IMR-90 (cell line): Measurements from ENCODE around the gene XAF1. TPM values are rescaled to one million over a fixed set of nuclear protein-coding genes. Genes with fewer than 3 reads are reported as not detected.

ENCODE experiments used
- ATAC-seq: fragments of 200-7000 bp; cut with Tn5 transposase; 2 replicates; pipeline ENCODE4 v1.9.1; 2020; ENCODE audit warnings: low read depth, mild to moderate bottlenecking, moderate library complexity
- BruUV-seq: library from RNA; stranded (reverse); fragments of 400-500 nt; replicated peaks from 2 replicates; lab custom pipeline; 2021; lab: Mats Ljungman, UMichigan
- CTCF ChIA-PET: fragments of 300-600 bp; formaldehyde crosslinking; extraction: SDS; loops from one replicate; lab custom pipeline; 2021; ENCODE audit warnings: antibody characterized with exemption; lab: Yijun Ruan, JAX
- POLR2A ChIA-PET: fragments of 300-600 bp; sonication (Branson Sonifier 250); formaldehyde crosslinking; loops from one replicate; lab custom pipeline; 2022; ENCODE audit warnings: antibody characterized with exemption; ENCODE audit not compliant: unreplicated experiment; lab: Charles Lee
- DNase-seq: peaks from one replicate; pipeline ENCODE4 v3.0.0; 2013
- H2AFZ ChIP-seq: replicated peaks from 2 replicates; pipeline ENCODE3; 2013; ENCODE audit warnings: low read length, mild to moderate bottlenecking; ENCODE audit not compliant: poor library complexity
- H2AK5ac ChIP-seq: 2 replicates; pipeline ENCODE4 v1.6.1; 2013; ENCODE audit warnings: low read depth, low read length, inconsistent platforms
- H2AK9ac ChIP-seq: replicated peaks from 2 replicates; pipeline ENCODE3; 2013; ENCODE audit warnings: mild to moderate bottlenecking, low read depth, low read length, moderate library complexity; ENCODE audit not compliant: poor library complexity
- H2BK120ac ChIP-seq: 2 replicates; pipeline ENCODE4 v1.6.1; 2013; ENCODE audit warnings: low read depth, low read length, inconsistent platforms
- H2BK15ac ChIP-seq: 3 replicates; pipeline ENCODE4 v1.6.1; 2013; ENCODE audit warnings: low read depth, low read length, inconsistent platforms
- H2BK20ac ChIP-seq: 2 replicates; pipeline ENCODE4 v1.6.1; 2013; ENCODE audit warnings: low read depth, mild to moderate bottlenecking, inconsistent platforms, low read length, moderate library complexity
- H2BK5ac ChIP-seq: 2 replicates; pipeline ENCODE4 v1.6.1; 2013; ENCODE audit warnings: mild to moderate bottlenecking, low read depth, low read length, inconsistent platforms; ENCODE audit not compliant: poor library complexity, severe bottlenecking
- H3K14ac ChIP-seq: replicated peaks from 2 replicates; pipeline ENCODE4 v1.6.1; 2013; ENCODE audit warnings: low read depth, low read length, inconsistent platforms
- H3K18ac ChIP-seq: 2 replicates; pipeline ENCODE4 v1.6.1; 2013; ENCODE audit warnings: low read depth, low read length, control low read depth
- H3K23ac ChIP-seq: 2 replicates; pipeline ENCODE4 v1.6.1; 2013; ENCODE audit warnings: low read depth, low read length, inconsistent platforms
- H3K27ac ChIP-seq: 2 replicates; pipeline ENCODE4 v1.5.1; 2013; ENCODE audit warnings: mild to moderate bottlenecking, control low read depth, low read length; ENCODE audit not compliant: insufficient read depth
- H3K27me3 ChIP-seq: 2 replicates; pipeline ENCODE4 v1.6.1; 2013; ENCODE audit warnings: low read length; ENCODE audit not compliant: control insufficient read depth, insufficient read depth
- H3K36me3 ChIP-seq: 2 replicates; pipeline ENCODE4 v1.6.1; 2013; ENCODE audit warnings: low read length, mixed read lengths; ENCODE audit not compliant: control insufficient read depth, insufficient read depth
- H3K4ac ChIP-seq: 2 replicates; pipeline ENCODE4 v1.6.1; 2013; ENCODE audit warnings: low read depth, low read length, inconsistent platforms
- H3K4me1 ChIP-seq: 2 replicates; pipeline ENCODE4 v1.6.1; 2013; ENCODE audit warnings: low read length, mixed read lengths; ENCODE audit not compliant: control insufficient read depth, insufficient read depth
- H3K4me2 ChIP-seq: 2 replicates; pipeline ENCODE4 v1.6.1; 2013; ENCODE audit warnings: low read depth, mild to moderate bottlenecking, control low read depth, low read length, moderate library complexity
- H3K4me3 ChIP-seq: 2 replicates; pipeline ENCODE4 v1.5.1; 2013; ENCODE audit warnings: low read depth, mild to moderate bottlenecking, control low read depth, low read length, moderate library complexity; ENCODE audit not compliant: insufficient read depth
- H3K56ac ChIP-seq: 2 replicates; pipeline ENCODE4 v1.6.1; 2013; ENCODE audit warnings: low read length, inconsistent platforms; ENCODE audit not compliant: insufficient read depth; ENCODE audit errors: extremely low read depth
- H3K79me1 ChIP-seq, 2 experiments: 2 replicates each; pipeline ENCODE4 v1.6.1; 2013; ENCODE audit warnings: low read length in 2 of 2, inconsistent platforms in 1 of 2, low read depth in 1 of 2
- H3K9ac ChIP-seq: 2 replicates; pipeline ENCODE4 v1.6.1; 2013; ENCODE audit warnings: low read depth, low read length, control low read depth
- H3K9me1 ChIP-seq: 2 replicates; pipeline ENCODE4 v1.6.1; 2013; ENCODE audit warnings: low read length, inconsistent platforms; ENCODE audit not compliant: insufficient read depth
- H3K9me3 ChIP-seq: 2 replicates; pipeline ENCODE4 v1.6.1; 2013; ENCODE audit warnings: low read length; ENCODE audit not compliant: control insufficient read depth, insufficient read depth
- H4K20me1 ChIP-seq: 2 replicates; pipeline ENCODE4 v1.6.1; 2013; ENCODE audit warnings: low read length, inconsistent platforms; ENCODE audit not compliant: insufficient read depth
- H4K5ac ChIP-seq: 2 replicates; pipeline ENCODE4 v1.6.1; 2013; ENCODE audit warnings: mild to moderate bottlenecking, low read depth, low read length, control low read depth
- H4K8ac ChIP-seq, 2 experiments: 2 replicates each; pipeline ENCODE4 v1.6.1; 2013; ENCODE audit warnings: low read depth in 2 of 2, low read length in 2 of 2, control low read depth in 1 of 2, inconsistent platforms in 1 of 2
- H4K91ac ChIP-seq: 2 replicates; pipeline ENCODE4 v1.6.1; 2013; ENCODE audit warnings: low read depth, low read length, inconsistent platforms; ENCODE audit not compliant: insufficient read depth
- BHLHE40 ChIP-seq: fragments of 150-350 bp; IDR thresholded peaks from 2 replicates; pipeline ENCODE4 v1.6.1; 2016; ENCODE audit warnings: mild to moderate bottlenecking, low read depth, low read length
- ELK1 ChIP-seq: fragments of 150-350 bp; IDR thresholded peaks from 2 replicates; pipeline ENCODE4 v1.6.1; 2016; ENCODE audit warnings: low read depth, mild to moderate bottlenecking, low read length, moderate library complexity, borderline replicate concordance
- MXI1 ChIP-seq: IDR thresholded peaks from 2 replicates; pipeline ENCODE4 v1.6.1; 2012; ENCODE audit warnings: low read depth, mild to moderate bottlenecking, low read length, moderate library complexity, borderline replicate concordance
- NFE2L2 ChIP-seq: fragments of 150-350 bp; IDR thresholded peaks from 2 replicates; pipeline ENCODE4 v1.6.1; 2016; ENCODE audit warnings: low read depth, mild to moderate bottlenecking, low read length
- RCOR1 ChIP-seq: IDR thresholded peaks from 2 replicates; pipeline ENCODE4 v1.6.1; 2012; ENCODE audit warnings: mild to moderate bottlenecking, low read length, improper control_type of control experiment; ENCODE audit not compliant: insufficient replicate concordance
- WGBS, 2 experiments: methylation state at CpG; one replicate each; pipeline versions ENCODE4 v1.1.5 to v1.1.7; 2013; ENCODE audit warnings: missing lambda C conversion rate in 2 of 2; ENCODE audit not compliant: insufficient read length in 1 of 2; ENCODE audit errors: extremely low coverage in 2 of 2; 5-methylcytosine and 5-hydroxymethylcytosine counted together
- dilution Hi-C: fragments of 300-500 bp; cut with HindIII; formaldehyde crosslinking; loops from one replicate; pipeline ENCODE4 v1.14.3; 2018; ENCODE audit warnings: low sequenced_read_pairs; ENCODE audit not compliant: unreplicated experiment
- in situ Hi-C: fragments of 300-500 bp; cut with MboI; formaldehyde crosslinking; loops from 3 replicates; pipeline ENCODE4 v1.14.3; 2019; ENCODE audit warnings: low sequenced_read_pairs, inconsistent platforms, mixed read lengths
- intact Hi-C: fragments of 100-400 bp; cut with micrococcal nuclease; formaldehyde crosslinking; loops from 2 replicates; pipeline ENCODE4 v1.10.0; 2022
- polyA plus RNA-seq, 3 experiments: library from polyadenylated mRNA; depleted of rRNA; stranded (reverse); fragments of >200 nt; gene quantifications; 2 replicates each; pipeline ENCODE4 v1.2.3, GENCODE V29; 2012; ENCODE audit warnings: low replicate concordance in 1 of 3
- total RNA-seq: library from RNA; depleted of rRNA; stranded (reverse); fragments of >200 nt; gene quantifications from 2 replicates; pipeline ENCODE4 v1.2.3, GENCODE V29; 2012
- TF ChIP-seq, protein P1 (sequence below): fragments of 150-350 bp; IDR thresholded peaks from 2 replicates; pipeline ENCODE4 v1.6.1; 2017; ENCODE audit warnings: mild to moderate bottlenecking, antibody characterized with exemption, low read length, low read depth
- TF ChIP-seq, protein P2 (sequence below): conservative IDR thresholded peaks from 2 replicates; pipeline ENCODE4 v1.5.1; 2012; ENCODE audit warnings: mild to moderate bottlenecking, low read depth, low read length, improper control_type of control experiment

Gene XAF1
- total and polyA plus RNA-seq, 2 of the 4 experiments (the other 2 are of a cell fraction), result 1.3 to 3.9 TPM

DNA sequence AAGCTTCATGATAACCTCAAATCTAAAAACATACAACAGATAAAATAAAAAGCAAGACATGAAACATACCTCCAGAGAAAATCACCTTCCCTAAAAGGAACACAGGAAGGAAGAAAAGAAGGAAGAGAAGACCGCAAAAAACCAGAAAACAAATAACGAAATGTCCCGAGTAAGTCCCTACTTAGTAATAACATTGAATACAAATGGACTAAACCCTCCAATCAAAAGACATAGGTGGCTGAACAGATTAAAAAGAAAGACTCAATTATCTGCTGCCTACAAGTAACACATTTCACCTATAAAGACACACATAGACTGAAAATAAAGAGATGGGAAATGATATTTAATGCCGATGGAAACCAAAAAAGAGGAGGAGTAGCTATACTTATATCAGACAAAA is 26.4 kb downstream of the XAF1 start:
- Histone ChIP-seq H2AK5ac (no peak overlapping the region), H3K56ac (no peak overlapping the region), H3K4me2 (no peak overlapping the region), H3K18ac (no peak overlapping the region), H4K8ac (no peak overlapping the region), H3K14ac (no peak overlapping the region), H3K9me3 (no peaks in the 10 kb centered on the region; the same call in 1 of the 2 replicates), H2AK9ac (no peak overlapping the region), H3K4me1 (no peaks in the 10 kb centered on the region), H3K9me1 (no peaks in the 10 kb centered on the region), H3K23ac (no peak overlapping the region), H3K27ac (no peak overlapping the region), H2AFZ (no peak overlapping the region), H4K91ac (no peak overlapping the region), H4K5ac (no peak overlapping the region), H2BK5ac (no peak overlapping the region), H2BK20ac (no peak overlapping the region), H3K27me3 (peaks cover 19% of the 10 kb centered on the region), H3K36me3 (no peaks in the 10 kb centered on the region), H3K9ac (no peak overlapping the region), H2BK120ac (no peak overlapping the region), H4K20me1 (no peaks in the 10 kb centered on the region), H2BK15ac (no peak overlapping the region), H3K4ac (no peak overlapping the region), H3K79me1 (no peaks in the 10 kb centered on the region), H3K4me3 (no peak overlapping the region)
- no peak for ATAC-seq
- dilution Hi-C loops, result no loop called here
- no TSS peak for BruUV-seq
- in situ Hi-C loops, result no loop called here
- intact Hi-C loops, result no loop called here
- TF ChIP-seq, protein P1, sequence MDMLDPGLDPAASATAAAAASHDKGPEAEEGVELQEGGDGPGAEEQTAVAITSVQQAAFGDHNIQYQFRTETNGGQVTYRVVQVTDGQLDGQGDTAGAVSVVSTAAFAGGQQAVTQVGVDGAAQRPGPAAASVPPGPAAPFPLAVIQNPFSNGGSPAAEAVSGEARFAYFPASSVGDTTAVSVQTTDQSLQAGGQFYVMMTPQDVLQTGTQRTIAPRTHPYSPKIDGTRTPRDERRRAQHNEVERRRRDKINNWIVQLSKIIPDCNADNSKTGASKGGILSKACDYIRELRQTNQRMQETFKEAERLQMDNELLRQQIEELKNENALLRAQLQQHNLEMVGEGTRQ, result no peak
- TF ChIP-seq RCOR1 (no peak), MXI1 (no peak), ELK1 (no peak), NFE2L2 (no peak), BHLHE40 (no peak)
- TF ChIP-seq, protein P2, sequence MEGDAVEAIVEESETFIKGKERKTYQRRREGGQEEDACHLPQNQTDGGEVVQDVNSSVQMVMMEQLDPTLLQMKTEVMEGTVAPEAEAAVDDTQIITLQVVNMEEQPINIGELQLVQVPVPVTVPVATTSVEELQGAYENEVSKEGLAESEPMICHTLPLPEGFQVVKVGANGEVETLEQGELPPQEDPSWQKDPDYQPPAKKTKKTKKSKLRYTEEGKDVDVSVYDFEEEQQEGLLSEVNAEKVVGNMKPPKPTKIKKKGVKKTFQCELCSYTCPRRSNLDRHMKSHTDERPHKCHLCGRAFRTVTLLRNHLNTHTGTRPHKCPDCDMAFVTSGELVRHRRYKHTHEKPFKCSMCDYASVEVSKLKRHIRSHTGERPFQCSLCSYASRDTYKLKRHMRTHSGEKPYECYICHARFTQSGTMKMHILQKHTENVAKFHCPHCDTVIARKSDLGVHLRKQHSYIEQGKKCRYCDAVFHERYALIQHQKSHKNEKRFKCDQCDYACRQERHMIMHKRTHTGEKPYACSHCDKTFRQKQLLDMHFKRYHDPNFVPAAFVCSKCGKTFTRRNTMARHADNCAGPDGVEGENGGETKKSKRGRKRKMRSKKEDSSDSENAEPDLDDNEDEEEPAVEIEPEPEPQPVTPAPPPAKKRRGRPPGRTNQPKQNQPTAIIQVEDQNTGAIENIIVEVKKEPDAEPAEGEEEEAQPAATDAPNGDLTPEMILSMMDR, result no peak
- CTCF ChIA-PET, result no interaction called here
- no peak for DNase-seq
- WGBS, 2 experiments, result no CpG with 5 or more reads among the region's 4 CpGs
- POLR2A ChIA-PET, result no interaction called here
